HUES64 (cell line): ENCODE data around the gene SLC36A3.
"Not testable (repeated sequence)": the region's sequence is repeated elsewhere in the genome, so short reads cannot be mapped to it uniquely, and the experiment has no call there.

ENCODE experiments used
- H3K27ac ChIP-seq: 2 replicates; pipeline ENCODE4 v1.7.0; 2013; ENCODE audit warnings: low read depth, low read length, inconsistent platforms
- H3K27me3 ChIP-seq: 2 replicates; pipeline ENCODE4 v1.6.1; 2013; ENCODE audit warnings: mild to moderate bottlenecking, low read length; ENCODE audit not compliant: insufficient read depth
- H3K36me3 ChIP-seq: 2 replicates; pipeline ENCODE4 v1.6.1; 2013; ENCODE audit warnings: mild to moderate bottlenecking, low read length; ENCODE audit not compliant: insufficient read depth
- H3K4me1 ChIP-seq: 2 replicates; pipeline ENCODE4 v1.6.1; 2013; ENCODE audit warnings: mild to moderate bottlenecking, low read length, moderate library complexity; ENCODE audit not compliant: insufficient read depth
- H3K4me3 ChIP-seq: 2 replicates; pipeline ENCODE4 v1.5.1; 2013; ENCODE audit warnings: mild to moderate bottlenecking, low read length, moderate library complexity
- H3K9ac ChIP-seq: 2 replicates; pipeline ENCODE4 v1.6.1; 2013; ENCODE audit warnings: mild to moderate bottlenecking, low read depth, low read length
- H3K9me3 ChIP-seq: 2 replicates; pipeline ENCODE4 v1.6.1; 2013; ENCODE audit warnings: low read depth, low read length; ENCODE audit not compliant: insufficient read depth
- WGBS: fragments of 150-250, 120-280 bp; methylation state at CpG from one replicate; pipeline ENCODE4 v1.1.7; 2013; ENCODE audit warnings: missing lambda C conversion rate; 5-methylcytosine and 5-hydroxymethylcytosine counted together

Gene SLC36A3

GRCh38 chr5:151327585-151327984 is 24.0 kb upstream of the SLC36A3 start:
- no peak overlapping the region for H3K4me3 ChIP-seq
- no peak overlapping the region for H3K27ac ChIP-seq
- no peaks in the 10 kb centered on the region for H3K27me3 ChIP-seq
- 100% methylated on average over 2 of the region's 2 CpGs for WGBS
- no peak overlapping the region for H3K9ac ChIP-seq
- H3K9me3 ChIP-seq: no peaks in the 10 kb centered on the region
- no peaks in the 10 kb centered on the region for H3K36me3 ChIP-seq
- peaks cover 6% of the 10 kb centered on the region; the same call in 1 of the 2 replicates for H3K4me1 ChIP-seq

- 90% methylated on average over 3 of the region's 3 CpGs for WGBS
- Histone ChIP-seq H3K27ac (no peak overlapping the region), H3K9ac (no peak overlapping the region), H3K27me3 (no peaks in the 10 kb centered on the region), H3K9me3 (no peaks in the 10 kb centered on the region), H3K4me3 (no peak overlapping the region), H3K4me1 (peaks cover 6% of the 10 kb centered on the region; the same call in 1 of the 2 replicates), H3K36me3 (no peaks in the 10 kb centered on the region)
Observed at GRCh38 chr5:151326266-151326665, 22.7 kb upstream of the SLC36A3 start.

- H3K27ac ChIP-seq: no peak overlapping the region
- no peaks in the 10 kb centered on the region for H3K9me3 ChIP-seq
- WGBS: 90% methylated on average over 4 of the region's 4 CpGs
Observed at GRCh38 chr5:151320481-151320880, 16.9 kb upstream of the SLC36A3 start.

GRCh38 chr5:151318850-151319732 is 15.5 kb upstream of the SLC36A3 start:
- WGBS: 93% methylated on average over 2 of the region's 2 CpGs
- no peaks in the 10 kb centered on the region for H3K9me3 ChIP-seq
- H3K4me1 ChIP-seq: no peaks in the 10 kb centered on the region; the same call in 1 of the 2 replicates
- H3K4me3 ChIP-seq: no peak overlapping the region
- no peak overlapping the region for H3K9ac ChIP-seq
- no peaks in the 10 kb centered on the region for H3K36me3 ChIP-seq
- no peaks in the 10 kb centered on the region for H3K27me3 ChIP-seq
- H3K27ac ChIP-seq: no peak overlapping the region

More at GRCh38 chr5:151320481-151320880, 16.9 kb upstream of the SLC36A3 start:
- Histone ChIP-seq H3K4me3 (no peak overlapping the region), H3K4me1 (no peaks in the 10 kb centered on the region; the same call in 1 of the 2 replicates), H3K9ac (no peak overlapping the region), H3K36me3 (no peaks in the 10 kb centered on the region), H3K27me3 (no peaks in the 10 kb centered on the region)

- Histone ChIP-seq H3K4me1 (peaks cover 6% of the 10 kb centered on the region; the same call in 1 of the 2 replicates), H3K9me3 (no peaks in the 10 kb centered on the region), H3K27ac (no peak overlapping the region), H3K4me3 (no peak overlapping the region), H3K9ac (no peak overlapping the region), H3K36me3 (no peaks in the 10 kb centered on the region), H3K27me3 (no peaks in the 10 kb centered on the region)
- WGBS: 89% methylated on average over 2 of the region's 2 CpGs
Observed at GRCh38 chr5:151317871-151318270, 14.3 kb upstream of the SLC36A3 start.

GRCh38 chr5:151315998-151316597 is 12.5 kb upstream of the SLC36A3 start:
- Histone ChIP-seq H3K27me3 (no peaks in the 10 kb centered on the region), H3K9ac (no peak overlapping the region), H3K27ac (no peak overlapping the region), H3K9me3 (no peaks in the 10 kb centered on the region), H3K4me3 (no peak overlapping the region), H3K4me1 (peaks cover 9% of the 10 kb centered on the region; the same call in 1 of the 2 replicates), H3K36me3 (no peaks in the 10 kb centered on the region)
- WGBS: 66% methylated on average over 8 of the region's 8 CpGs

- WGBS: 60% methylated on average over 1 of the region's 2 CpGs
- Histone ChIP-seq H3K9ac (no peak overlapping the region), H3K4me1 (peaks cover 9% of the 10 kb centered on the region; the same call in 1 of the 2 replicates), H3K27ac (no peak overlapping the region), H3K36me3 (no peaks in the 10 kb centered on the region), H3K4me3 (no peak overlapping the region), H3K27me3 (no peaks in the 10 kb centered on the region), H3K9me3 (no peaks in the 10 kb centered on the region)
Observed at GRCh38 chr5:151313357-151313756, 9.8 kb upstream of the SLC36A3 start.

GRCh38 chr5:151312756-151313324 is 9.3 kb upstream of the SLC36A3 start:
- H3K9ac ChIP-seq: no peak overlapping the region
- H3K4me3 ChIP-seq: no peak overlapping the region
- no peaks in the 10 kb centered on the region for H3K27me3 ChIP-seq
- peaks cover 9% of the 10 kb centered on the region; the same call in 1 of the 2 replicates for H3K4me1 ChIP-seq
- WGBS: 75% methylated on average over 1 of the region's 5 CpGs
- H3K9me3 ChIP-seq: no peaks in the 10 kb centered on the region
- H3K36me3 ChIP-seq: no peaks in the 10 kb centered on the region
- no peak overlapping the region for H3K27ac ChIP-seq

- peaks cover 9% of the 10 kb centered on the region; the same call in 1 of the 2 replicates for H3K4me1 ChIP-seq
Observed at GRCh38 chr5:151310932-151311331, 7.4 kb upstream of the SLC36A3 start.

GRCh38 chr5:151309821-151310220 is 6.3 kb upstream of the SLC36A3 start:
- not testable (repeated sequence) for H3K27me3 ChIP-seq, H3K4me1 ChIP-seq, H3K36me3 ChIP-seq, H3K4me3 ChIP-seq, H3K27ac ChIP-seq, H3K9me3 ChIP-seq, H3K9ac ChIP-seq
- WGBS: 90% methylated on average over 15 of the region's 15 CpGs

More at GRCh38 chr5:151310932-151311331, 7.4 kb upstream of the SLC36A3 start:
- Histone ChIP-seq H3K27ac (no peak overlapping the region), H3K4me3 (no peak overlapping the region), H3K27me3 (no peaks in the 10 kb centered on the region), H3K9ac (no peak overlapping the region), H3K36me3 (no peaks in the 10 kb centered on the region), H3K9me3 (no peaks in the 10 kb centered on the region)

GRCh38 chr5:151309266-151309665 is 5.7 kb upstream of the SLC36A3 start:
- H3K27ac ChIP-seq, H3K9ac ChIP-seq, H3K4me1 ChIP-seq, H3K27me3 ChIP-seq, H3K9me3 ChIP-seq, H3K4me3 ChIP-seq, H3K36me3 ChIP-seq: not testable (repeated sequence)
- WGBS: 97% methylated on average over 27 of the region's 27 CpGs
